ENCODE data around the gene DCAF4.
"Not testable (repeated sequence)": the region's sequence is repeated elsewhere in the genome, so short reads cannot be mapped to it uniquely, and the experiment has no call there.

The DCAF4 gene

DNA sequence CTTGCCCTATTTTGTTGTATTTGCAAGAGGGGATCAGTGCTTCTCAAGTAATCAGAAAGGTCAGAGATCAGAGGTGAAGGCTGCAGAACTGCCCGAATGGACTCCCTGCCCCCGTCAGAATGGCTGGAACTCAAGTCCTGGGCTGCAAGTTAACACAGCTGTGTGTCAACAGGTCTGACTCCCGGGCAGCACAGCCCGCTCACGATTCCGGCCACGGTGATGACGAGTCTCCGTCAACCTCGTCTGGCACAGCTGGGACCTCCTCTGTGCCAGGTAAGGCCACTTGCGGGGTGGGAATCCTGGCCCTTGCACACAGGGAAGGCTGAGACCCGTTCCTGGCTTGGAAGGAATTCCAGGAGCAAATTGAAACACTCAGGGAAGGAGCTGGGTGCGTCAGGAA is 13.4 kb downstream of the DCAF4 start:
- DNase-seq = no peak

- no peak for DNase-seq
Observed at GRCh38 chr14:72941286-72941985, 15.2 kb downstream of the DCAF4 start.

DNA sequence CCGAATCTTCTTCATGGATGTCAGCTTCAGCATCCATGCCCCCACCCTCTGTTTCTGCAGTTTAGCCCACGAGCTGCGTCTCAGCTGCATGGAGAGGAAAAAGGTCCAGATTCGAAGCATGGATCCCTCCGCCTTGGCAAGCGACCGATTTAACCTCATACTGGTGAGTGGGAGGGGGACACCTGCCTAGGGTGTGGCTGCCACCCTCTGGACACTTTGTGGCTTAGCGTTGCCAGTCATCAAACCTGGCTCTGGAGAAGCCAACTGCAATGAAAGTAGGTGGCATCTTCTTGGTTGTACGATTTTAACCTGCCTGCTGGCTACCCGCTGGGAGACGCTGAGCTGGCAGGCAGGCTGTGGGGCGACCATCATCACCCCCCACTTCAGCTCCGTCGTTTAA is 16.7 kb downstream of the DCAF4 start:
- no peak for DNase-seq

DNA sequence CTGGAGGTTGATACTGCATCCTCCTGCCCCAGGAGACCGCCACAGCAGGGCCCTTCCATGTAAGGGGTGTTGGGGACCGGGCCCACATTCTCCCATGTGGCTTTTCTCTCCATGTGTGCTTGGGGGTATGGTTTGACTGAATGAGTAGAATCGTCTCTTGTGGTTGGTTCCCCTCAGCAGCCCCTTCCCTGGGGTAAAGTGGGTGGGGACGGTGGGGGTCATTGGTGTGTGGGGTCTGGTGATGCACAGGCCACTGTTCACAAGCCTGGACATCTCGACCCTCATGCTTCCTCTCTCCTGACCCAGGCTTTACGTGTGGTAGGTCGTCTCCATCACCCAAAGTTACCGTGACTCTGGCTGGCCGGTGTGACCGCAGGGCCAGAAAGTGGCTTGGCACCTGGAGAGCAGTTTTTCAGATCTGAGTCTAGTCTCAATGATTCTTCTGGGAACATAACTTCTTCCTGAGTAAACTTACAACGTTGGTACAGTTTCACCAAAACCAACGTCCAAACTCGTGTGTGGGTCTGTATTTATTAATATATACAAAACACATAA is 17.7 kb downstream of the DCAF4 start:
- DNase-seq = no peak

GRCh38 chr14:72945356-72946027 is 19.2 kb downstream of the DCAF4 start:
- no peak for DNase-seq

DNA sequence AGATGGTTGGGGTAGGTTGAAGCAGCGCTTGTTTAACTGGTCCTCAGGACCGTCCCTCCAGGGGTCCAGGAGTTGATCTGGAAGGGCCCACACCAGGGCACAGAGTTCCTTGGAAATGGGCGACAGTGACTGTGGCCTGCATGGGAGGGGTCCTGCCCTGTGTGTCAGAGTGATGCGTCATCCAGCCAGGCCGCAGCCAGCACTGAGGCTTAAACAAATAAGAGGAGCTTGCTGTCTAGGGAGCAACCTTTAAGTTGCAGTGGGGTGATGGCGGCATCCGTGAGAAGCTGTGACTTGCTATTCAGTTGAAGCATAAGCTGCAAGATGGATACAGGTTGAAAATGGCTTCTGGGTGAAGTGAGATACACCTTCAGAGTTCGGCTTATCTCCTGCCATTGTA is 20.2 kb downstream of the DCAF4 start:
- DNase-seq = peak; percentile 44

- DNase-seq = no peak
Observed at GRCh38 chr14:72947366-72948160, 21.3 kb downstream of the DCAF4 start.

DNA sequence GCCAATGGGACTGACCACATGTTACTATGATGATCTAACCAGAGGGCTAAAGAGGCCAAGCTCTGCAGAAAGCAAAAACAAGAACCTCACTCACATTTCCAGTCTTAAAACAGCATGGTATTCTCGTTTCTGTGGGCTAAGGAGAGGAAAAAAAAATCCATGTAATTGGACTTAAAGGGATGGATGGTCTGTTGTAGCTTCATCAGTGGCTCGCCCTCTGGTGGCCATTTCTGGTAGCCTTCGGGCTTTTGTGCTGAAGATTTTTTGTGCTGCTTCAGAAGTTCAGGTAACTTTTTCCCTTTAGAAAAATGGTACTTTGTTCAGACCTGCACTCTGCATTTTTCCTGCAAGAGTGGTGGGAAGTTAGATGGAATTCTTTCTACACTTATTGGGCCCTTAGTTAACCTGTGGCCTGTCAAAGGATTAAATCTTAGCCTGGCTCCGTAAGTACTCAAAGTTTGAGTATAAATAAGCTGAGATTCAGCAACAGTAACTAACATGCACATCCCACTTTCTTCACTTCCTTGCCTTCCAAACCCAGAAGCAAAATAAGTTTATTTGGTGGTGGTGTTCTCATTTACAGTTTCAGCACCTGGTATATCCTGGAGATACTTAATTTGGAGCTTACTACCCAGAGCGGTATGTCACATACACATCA is 22.3 kb downstream of the DCAF4 start:
- DNase-seq = peak; percentile 56

DNA sequence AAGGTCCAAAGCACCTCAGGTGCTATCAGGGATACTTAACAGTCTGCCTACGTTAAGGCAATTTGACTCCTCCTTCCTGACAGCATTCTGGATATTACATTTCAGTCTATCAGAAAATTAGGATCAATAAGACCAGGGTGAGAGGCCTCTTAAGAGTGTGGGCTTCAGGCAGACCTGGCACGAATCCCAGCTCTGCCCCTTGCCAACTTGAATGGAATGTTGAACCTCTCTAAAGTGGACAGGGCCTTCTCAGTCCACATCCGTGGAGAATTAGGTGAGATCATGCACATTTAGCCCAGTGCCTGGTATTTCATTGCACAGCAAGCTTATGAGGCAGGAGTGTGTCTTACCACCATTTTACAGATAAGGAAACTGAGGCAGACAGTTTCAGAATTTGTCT is 25.9 kb downstream of the DCAF4 start:
- no peak for DNase-seq

- not testable (repeated sequence) for DNase-seq
Observed at GRCh38 chr14:72956741-72957140, 30.5 kb downstream of the DCAF4 start.

- no peak for DNase-seq
Observed at GRCh38 chr14:72957213-72957612, 30.9 kb downstream of the DCAF4 start.

- no peak for DNase-seq
Observed at GRCh38 chr14:72958548-72958947, 32.3 kb downstream of the DCAF4 start.

- DNase-seq = not testable (repeated sequence)
Observed at GRCh38 chr14:72961016-72961415, 34.8 kb downstream of the DCAF4 start.

- peak; percentile 34 for DNase-seq
Observed at GRCh38 chr14:72961579-72962335, 35.5 kb downstream of the DCAF4 start.

DNA sequence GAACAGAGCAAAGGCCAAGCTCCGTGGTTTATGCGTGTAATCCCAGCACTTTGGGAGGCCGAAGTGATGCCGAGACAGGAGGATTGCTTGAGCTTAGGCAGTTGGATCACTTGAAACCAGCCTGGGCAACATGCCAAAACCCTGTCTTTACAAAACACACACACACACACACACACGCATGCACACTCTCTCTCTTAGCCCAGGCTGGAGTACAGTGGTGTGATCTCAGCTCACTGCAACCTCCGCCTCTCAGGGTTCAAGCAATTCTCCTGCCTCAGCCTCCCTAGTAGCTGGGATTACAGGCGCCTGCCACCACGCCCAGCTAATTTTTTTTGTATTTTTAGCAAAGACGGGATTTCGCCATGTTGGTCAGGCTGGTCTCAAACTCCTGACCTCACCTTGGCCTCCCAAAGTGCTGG is 36.1 kb downstream of the DCAF4 start:
- peak; percentile 33 for DNase-seq

GRCh38 chr14:72962829-72963312 is 36.6 kb downstream of the DCAF4 start:
- DNase-seq = peak; percentile 68

GRCh38 chr14:72965249-72965648 is 39.0 kb downstream of the DCAF4 start:
- peak; percentile 12 for DNase-seq

GRCh38 chr14:72966038-72966437 is 39.8 kb downstream of the DCAF4 start:
- DNase-seq = no peak

DNA sequence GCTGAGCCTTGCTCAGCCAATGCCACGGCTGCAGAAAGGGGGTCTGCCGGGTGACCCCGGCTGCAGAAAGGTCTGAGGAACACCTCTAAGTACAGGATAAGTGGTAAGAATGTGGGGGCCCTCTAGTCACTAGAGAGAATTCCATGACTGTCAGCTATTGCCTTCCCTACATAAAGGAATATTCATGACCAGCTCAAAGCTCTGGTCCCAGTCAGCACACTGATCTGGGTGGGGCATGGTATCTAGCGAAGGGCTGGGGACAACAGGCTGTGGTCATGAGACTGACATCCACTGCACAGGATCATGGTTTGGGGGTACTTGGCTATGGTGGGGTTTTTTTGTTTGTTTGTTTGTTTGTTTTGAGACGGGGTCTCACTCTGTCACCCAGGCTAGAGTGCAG is 42.1 kb downstream of the DCAF4 start:
- no peak for DNase-seq

DNA sequence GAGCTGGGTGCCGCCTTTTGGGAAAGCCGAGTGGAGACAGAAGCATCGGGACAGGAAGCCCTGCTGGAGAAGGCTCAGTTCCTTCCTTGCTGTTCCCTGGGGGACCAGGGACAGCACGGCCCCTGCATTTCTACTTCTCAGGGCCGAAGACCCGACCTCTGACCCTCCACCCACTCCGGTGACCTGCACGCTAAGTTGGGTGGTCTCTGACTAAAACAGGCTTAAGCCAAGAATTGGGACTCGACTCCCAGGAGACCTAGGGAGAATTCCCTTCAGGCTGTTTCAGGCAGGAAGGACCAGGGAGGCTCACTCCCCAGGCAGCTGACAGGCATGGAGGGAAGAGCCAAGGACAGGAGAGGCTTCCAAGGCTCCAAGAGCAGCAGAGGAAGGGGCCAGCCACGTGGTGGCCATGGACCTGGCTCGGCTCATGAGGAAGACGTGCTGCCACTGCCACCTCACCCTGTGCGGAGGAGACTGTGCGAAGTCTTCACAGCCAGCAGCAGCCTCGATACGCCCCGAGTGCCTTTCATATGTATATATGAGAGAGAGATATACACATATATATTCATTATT is 43.9 kb downstream of the DCAF4 start:
- DNase-seq = no peak

DNA sequence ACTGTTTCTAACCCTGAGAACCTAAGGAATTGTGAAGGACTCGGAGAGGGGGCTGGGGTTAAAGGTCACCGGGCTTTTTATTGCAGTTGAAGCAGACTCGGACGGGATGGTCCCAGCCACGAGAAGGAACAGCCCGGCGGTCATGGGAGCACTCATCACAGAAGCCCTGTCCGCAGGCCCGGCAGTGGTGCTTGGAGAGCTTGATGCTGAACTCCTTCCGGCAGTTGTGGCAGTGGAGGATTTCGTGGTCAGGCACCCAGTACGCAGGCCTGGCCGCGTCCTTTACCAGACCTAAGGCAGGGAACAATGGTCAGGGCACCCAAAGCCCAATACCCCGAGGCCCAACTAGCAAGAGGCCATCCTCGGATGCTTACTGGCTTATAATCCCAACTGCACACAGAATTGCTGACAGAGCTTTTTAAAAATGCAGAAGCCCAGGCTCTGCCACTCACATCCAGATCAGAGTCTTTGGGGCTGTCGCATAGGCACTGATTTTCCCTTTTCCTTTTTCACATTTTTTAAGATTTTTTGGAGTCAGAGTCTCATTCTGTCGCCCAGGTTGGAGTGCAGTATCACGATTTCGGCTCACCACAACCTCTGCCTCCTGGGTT is 44.7 kb downstream of the DCAF4 start:
- DNase-seq = no peak

All from fibroblast of skin of back (primary cell).